KMS-11 (cell line): ENCODE measurements around the gene JMJD1C.

Experiments used
- H2AFZ ChIP-seq: fragments of 200-600 bp; sonication (generic); 2 replicates; pipeline ENCODE4 v1.6.1; 2016; ENCODE audit warnings: antibody characterized with exemption, mixed run types, low read depth
- H3K27ac ChIP-seq: fragments of 200-600 bp; sonication (generic); 2 replicates; pipeline ENCODE4 v1.6.1; 2016; ENCODE audit warnings: mild to moderate bottlenecking, mixed run types
- H3K27me3 ChIP-seq: fragments of 200-600 bp; sonication (generic); 2 replicates; pipeline ENCODE4 v1.6.1; 2017; ENCODE audit warnings: mild to moderate bottlenecking, low read depth, mixed run types, moderate library complexity; ENCODE audit not compliant: insufficient read depth
- H3K36me3 ChIP-seq: fragments of 200-600 bp; sonication (generic); 2 replicates; pipeline ENCODE4 v1.6.1; 2017; ENCODE audit warnings: mild to moderate bottlenecking, mixed run types; ENCODE audit not compliant: insufficient read depth
- H3K4me1 ChIP-seq: fragments of 200-600 bp; sonication (generic); 2 replicates; pipeline ENCODE4 v1.6.1; 2016; ENCODE audit warnings: mild to moderate bottlenecking, low read depth, mixed run types; ENCODE audit not compliant: poor library complexity, severe bottlenecking
- H3K4me2 ChIP-seq: fragments of 200-600 bp; sonication (generic); 2 replicates; pipeline ENCODE4 v1.7.0; 2016; ENCODE audit warnings: mild to moderate bottlenecking, mixed run types
- H3K4me3 ChIP-seq: fragments of 200-600 bp; sonication (generic); IDR thresholded peaks from 2 replicates; pipeline ENCODE4 v1.6.1; 2017; ENCODE audit warnings: low read depth, low read length, mixed read lengths; ENCODE audit not compliant: insufficient read depth
- H3K79me2 ChIP-seq: fragments of 200-600 bp; sonication (generic); 2 replicates; pipeline ENCODE4 v1.6.1; 2016; ENCODE audit warnings: low read depth, mixed run types; ENCODE audit not compliant: insufficient read depth
- H3K9ac ChIP-seq: fragments of 200-600 bp; sonication (generic); 2 replicates; pipeline ENCODE4 v1.6.1; 2016; ENCODE audit warnings: mild to moderate bottlenecking, mixed run types
- H4K20me1 ChIP-seq: fragments of 200-600 bp; sonication (generic); 2 replicates; pipeline ENCODE4 v1.6.1; 2016; ENCODE audit warnings: mild to moderate bottlenecking, mixed run types; ENCODE audit not compliant: insufficient read depth
- TF ChIP-seq, protein P1 (sequence below): fragments of 200-600 bp; sonication (generic); conservative IDR thresholded peaks from 2 replicates; pipeline ENCODE4 v1.6.1; 2017; ENCODE audit warnings: low read depth, mild to moderate bottlenecking, antibody characterized with exemption, low read length, moderate library complexity, mixed read lengths

Gene JMJD1C

DNA sequence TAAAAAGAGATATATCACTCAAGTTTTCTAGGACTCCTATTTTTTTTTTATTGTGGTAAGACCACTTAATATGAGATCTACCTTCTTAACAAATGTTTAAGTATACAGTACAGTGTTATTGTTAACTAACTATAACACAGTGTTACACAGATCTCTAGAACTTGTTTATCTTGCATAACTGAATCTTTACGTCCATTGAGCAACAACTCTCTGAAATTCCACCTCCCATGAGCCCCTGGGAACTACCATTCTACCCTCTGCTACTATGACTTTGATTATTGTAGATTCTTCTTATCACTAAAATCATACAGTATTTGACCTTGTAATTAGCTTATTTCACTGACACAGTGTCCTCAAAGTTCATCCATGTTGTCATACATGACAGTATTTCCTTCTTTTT lies 32.9 kb upstream of the JMJD1C start:
- no peak overlapping the region for H3K27ac ChIP-seq
- no peak overlapping the region for H2AFZ ChIP-seq
- TF ChIP-seq, protein P1, sequence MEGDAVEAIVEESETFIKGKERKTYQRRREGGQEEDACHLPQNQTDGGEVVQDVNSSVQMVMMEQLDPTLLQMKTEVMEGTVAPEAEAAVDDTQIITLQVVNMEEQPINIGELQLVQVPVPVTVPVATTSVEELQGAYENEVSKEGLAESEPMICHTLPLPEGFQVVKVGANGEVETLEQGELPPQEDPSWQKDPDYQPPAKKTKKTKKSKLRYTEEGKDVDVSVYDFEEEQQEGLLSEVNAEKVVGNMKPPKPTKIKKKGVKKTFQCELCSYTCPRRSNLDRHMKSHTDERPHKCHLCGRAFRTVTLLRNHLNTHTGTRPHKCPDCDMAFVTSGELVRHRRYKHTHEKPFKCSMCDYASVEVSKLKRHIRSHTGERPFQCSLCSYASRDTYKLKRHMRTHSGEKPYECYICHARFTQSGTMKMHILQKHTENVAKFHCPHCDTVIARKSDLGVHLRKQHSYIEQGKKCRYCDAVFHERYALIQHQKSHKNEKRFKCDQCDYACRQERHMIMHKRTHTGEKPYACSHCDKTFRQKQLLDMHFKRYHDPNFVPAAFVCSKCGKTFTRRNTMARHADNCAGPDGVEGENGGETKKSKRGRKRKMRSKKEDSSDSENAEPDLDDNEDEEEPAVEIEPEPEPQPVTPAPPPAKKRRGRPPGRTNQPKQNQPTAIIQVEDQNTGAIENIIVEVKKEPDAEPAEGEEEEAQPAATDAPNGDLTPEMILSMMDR = no peak
- H3K36me3 ChIP-seq = no peaks in the 10 kb centered on the region
- H3K4me1 ChIP-seq = peaks cover 28% of the 10 kb centered on the region
- no peaks in the 10 kb centered on the region; the same call in 1 of the 2 replicates for H4K20me1 ChIP-seq
- no peak overlapping the region for H3K4me2 ChIP-seq
- peaks cover 28% of the 10 kb centered on the region for H3K79me2 ChIP-seq
- no peak overlapping the region for H3K9ac ChIP-seq
- no peaks in the 10 kb centered on the region for H3K27me3 ChIP-seq
- H3K4me3 ChIP-seq = no peak overlapping the region

DNA sequence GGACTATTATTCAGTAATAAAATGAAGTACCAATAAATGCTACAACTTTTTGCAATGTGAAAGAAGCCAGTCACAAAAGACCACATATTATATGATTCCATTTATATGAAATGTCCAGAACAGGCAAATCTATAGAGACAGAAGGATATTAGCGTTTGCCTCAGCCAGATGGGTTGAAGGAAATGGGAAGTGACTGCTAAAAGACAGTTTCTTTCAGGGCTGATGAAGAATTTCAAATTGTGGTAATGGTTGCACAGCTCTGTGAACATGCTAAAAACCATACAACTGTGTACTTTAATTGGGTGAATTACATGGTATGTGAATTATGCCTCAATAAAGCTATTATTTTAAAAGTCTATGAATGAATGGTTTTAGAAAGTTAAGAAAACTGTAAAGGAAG lies 31.5 kb upstream of the JMJD1C start:
- Histone ChIP-seq H3K27ac (no peak overlapping the region), H3K27me3 (no peaks in the 10 kb centered on the region), H3K9ac (no peak overlapping the region), H3K4me2 (no peak overlapping the region), H3K4me1 (peaks cover 14% of the 10 kb centered on the region), H3K36me3 (no peaks in the 10 kb centered on the region), H3K79me2 (peaks cover 28% of the 10 kb centered on the region), H4K20me1 (no peaks in the 10 kb centered on the region; the same call in 1 of the 2 replicates), H2AFZ (no peak overlapping the region), H3K4me3 (no peak overlapping the region)
- TF ChIP-seq, protein P1 = no peak

DNA sequence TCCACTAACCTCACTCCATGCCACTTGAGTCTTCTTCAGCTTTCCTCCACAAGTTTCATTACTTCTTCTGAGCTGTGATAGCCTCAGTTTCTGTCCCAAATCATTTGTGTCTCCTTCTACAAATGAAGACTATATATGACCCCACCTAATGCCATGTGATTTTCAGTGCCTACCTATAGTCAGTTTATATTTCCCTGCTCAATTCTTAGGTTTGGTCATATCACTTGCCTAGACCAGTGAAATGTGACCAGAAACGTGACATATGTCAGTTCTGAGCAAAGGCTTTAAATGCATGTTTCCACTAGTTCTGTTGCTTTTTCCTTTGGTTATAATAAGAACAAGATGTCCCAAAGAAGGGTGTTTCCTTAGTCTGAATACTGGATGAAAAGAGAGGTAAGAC lies 30.8 kb upstream of the JMJD1C start:
- Histone ChIP-seq H3K27me3 (no peaks in the 10 kb centered on the region), H3K4me3 (no peak overlapping the region), H4K20me1 (no peaks in the 10 kb centered on the region), H3K4me2 (no peak overlapping the region), H3K79me2 (peaks cover 35% of the 10 kb centered on the region), H3K9ac (no peak overlapping the region), H2AFZ (no peak overlapping the region), H3K36me3 (no peaks in the 10 kb centered on the region), H3K27ac (no peak overlapping the region), H3K4me1 (peaks cover 7% of the 10 kb centered on the region)
- TF ChIP-seq, protein P1 = no peak

DNA sequence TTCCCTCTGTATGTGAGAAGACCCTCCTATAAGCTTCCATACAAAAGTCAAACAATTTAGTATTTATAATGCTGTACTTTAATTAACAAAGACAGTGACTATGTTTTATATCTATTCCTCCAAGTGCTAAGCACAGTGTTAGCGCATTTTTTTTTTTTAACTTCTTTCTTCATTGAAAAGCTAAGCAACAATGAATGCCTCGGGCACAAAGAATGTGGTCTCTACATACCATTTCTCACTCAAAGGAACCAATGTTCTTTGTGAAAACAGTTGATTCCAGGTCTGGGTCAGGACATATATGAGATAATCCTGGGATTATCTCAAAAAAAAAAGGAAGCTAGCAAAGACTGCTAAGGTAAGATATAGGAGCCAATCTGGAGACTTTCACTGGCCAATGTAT lies 29.2 kb upstream of the JMJD1C start:
- Histone ChIP-seq H3K4me3 (no peak overlapping the region), H3K27me3 (no peaks in the 10 kb centered on the region), H3K4me2 (no peak overlapping the region), H2AFZ (no peak overlapping the region), H3K9ac (no peak overlapping the region), H4K20me1 (no peaks in the 10 kb centered on the region), H3K36me3 (no peaks in the 10 kb centered on the region), H3K79me2 (peaks cover 30% of the 10 kb centered on the region), H3K27ac (no peak overlapping the region), H3K4me1 (no peaks in the 10 kb centered on the region)
- TF ChIP-seq, protein P1 = no peak
